Heart left ventricle (tissue), 13 donors: ENCODE results near the gene KCNMB2.

ENCODE experiments used
- POLR2A ChIP-seq, 2 donors: fragments of 450-650 bp; IDR thresholded peaks; one replicate each; pipeline ENCODE4 v1.6.1; 2017; ENCODE audit warnings: antibody characterized with exemption in 2 of 2, mild to moderate bottlenecking in 2 of 2, moderate library complexity in 2 of 2
- TF ChIP-seq, protein P1 (sequence below), 12 donors: fragments of 200-600 bp; sonication (generic) in 4 of 12; IDR thresholded peaks; one replicate each; pipeline versions ENCODE4 v1.5.0 to v1.8.0; 2018 to 2022; ENCODE audit warnings: antibody characterized with exemption in 12 of 12, mild to moderate bottlenecking in 5 of 12
- donor health status: ischemic (EF 13 %, LVEDD 7.1; RV severe dilation, severe dysfunction).
- donor health status: DM: no; HTN: yes; CAD: no.
- donor health status: DM: no; HTN: no; CAD: no.
- donor health status: ischemic (EF 25% LVEDD 6.9; RV normal size, moderate dysfunction).
- donor health status: ischemic (EF 25% LVEDD 5.7; RV mildly dilated, moderate dysfunction).
- donor health status: ischemic (EF 35%, LVEDD 5.7; RV mildly dilated, moderate dysfunction).
- donor health status: nonischemic (EF 11% LVEDD 7.7; RV severe dilation, severe dysfunction).
- donor health status: DM: yes; HTN: yes; CAD: no.
- donor health status: PGD.
- donor health status: ischemic (EF 29% LVEDD 5.4; RV normal size, mild dysfunction).
- donor health status: nonischemic (EF 23%, LVEDD 6.1; RV moderate dilation, normal function).

DNA sequence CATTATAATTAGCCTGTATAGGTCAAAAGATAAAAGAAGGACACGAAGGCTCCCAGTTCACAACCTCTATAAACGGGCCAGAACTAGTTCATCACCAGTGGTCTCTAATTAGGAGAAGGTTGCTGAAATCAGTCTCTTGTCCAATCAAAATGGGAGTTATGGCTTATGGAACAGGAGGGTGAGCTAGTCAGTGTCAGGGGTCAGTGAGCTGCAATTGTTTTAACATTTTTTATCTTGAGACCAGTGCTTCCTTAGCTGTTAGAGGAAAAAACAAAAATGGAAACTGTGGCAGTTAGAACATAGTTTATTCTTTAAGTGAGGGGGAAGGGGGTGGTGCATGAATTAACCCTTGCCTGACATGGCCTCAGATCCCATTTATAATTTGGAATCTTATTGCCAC, 141.7 kb downstream of the KCNMB2 start:
- TF ChIP-seq, protein P1, sequence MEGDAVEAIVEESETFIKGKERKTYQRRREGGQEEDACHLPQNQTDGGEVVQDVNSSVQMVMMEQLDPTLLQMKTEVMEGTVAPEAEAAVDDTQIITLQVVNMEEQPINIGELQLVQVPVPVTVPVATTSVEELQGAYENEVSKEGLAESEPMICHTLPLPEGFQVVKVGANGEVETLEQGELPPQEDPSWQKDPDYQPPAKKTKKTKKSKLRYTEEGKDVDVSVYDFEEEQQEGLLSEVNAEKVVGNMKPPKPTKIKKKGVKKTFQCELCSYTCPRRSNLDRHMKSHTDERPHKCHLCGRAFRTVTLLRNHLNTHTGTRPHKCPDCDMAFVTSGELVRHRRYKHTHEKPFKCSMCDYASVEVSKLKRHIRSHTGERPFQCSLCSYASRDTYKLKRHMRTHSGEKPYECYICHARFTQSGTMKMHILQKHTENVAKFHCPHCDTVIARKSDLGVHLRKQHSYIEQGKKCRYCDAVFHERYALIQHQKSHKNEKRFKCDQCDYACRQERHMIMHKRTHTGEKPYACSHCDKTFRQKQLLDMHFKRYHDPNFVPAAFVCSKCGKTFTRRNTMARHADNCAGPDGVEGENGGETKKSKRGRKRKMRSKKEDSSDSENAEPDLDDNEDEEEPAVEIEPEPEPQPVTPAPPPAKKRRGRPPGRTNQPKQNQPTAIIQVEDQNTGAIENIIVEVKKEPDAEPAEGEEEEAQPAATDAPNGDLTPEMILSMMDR (IDR thresholded peaks at IDR 0.05): no peak
- TF ChIP-seq POLR2A (IDR thresholded peaks at IDR 0.05): no peak
